ENCODE measurements around the gene COL6A3. TPM values are rescaled to one million over a fixed set of nuclear protein-coding genes. Genes with fewer than 3 reads are reported as not detected.

Gene COL6A3
- total RNA-seq = 209 and 496 TPM in 2 replicates

GRCh38 chr2:237413777-237414661 lies at the start of gene COL6A3:
COL6A3 (minus strand) TSS chr2:237414164; CDS start chr2:237396817, 17,347 bp downstream.

Other genes with a start within 250 kb of the COL6A3 start
- gene MLPH, start 73.1 kb upstream of the COL6A3 start, total RNA-seq = 79.8 and 114 TPM in 2 replicates
- gene PRLH, start 152.4 kb upstream of the COL6A3 start, total RNA-seq = not detected in 2 replicates
- 0.63 TPM in 1 of 2 replicates, not detected in the other for gene RAB17, start 176.6 kb upstream of the COL6A3 start, total RNA-seq
- gene LRRFIP1, start 213.4 kb upstream of the COL6A3 start, total RNA-seq = 33.6 and 49.5 TPM in 2 replicates